ENCODE data around the gene CEP55. TPM values are rescaled to one million over a fixed set of nuclear protein-coding genes. Genes with fewer than 3 reads are reported as not detected.
A peak's percentile ranks its signal among the peaks of the same experiment; 100 is the strongest.

CEP55 gene
- total RNA-seq, 4 donors from 2014 or later: 0.63 to 5.7 TPM; not detected in 2

DNA sequence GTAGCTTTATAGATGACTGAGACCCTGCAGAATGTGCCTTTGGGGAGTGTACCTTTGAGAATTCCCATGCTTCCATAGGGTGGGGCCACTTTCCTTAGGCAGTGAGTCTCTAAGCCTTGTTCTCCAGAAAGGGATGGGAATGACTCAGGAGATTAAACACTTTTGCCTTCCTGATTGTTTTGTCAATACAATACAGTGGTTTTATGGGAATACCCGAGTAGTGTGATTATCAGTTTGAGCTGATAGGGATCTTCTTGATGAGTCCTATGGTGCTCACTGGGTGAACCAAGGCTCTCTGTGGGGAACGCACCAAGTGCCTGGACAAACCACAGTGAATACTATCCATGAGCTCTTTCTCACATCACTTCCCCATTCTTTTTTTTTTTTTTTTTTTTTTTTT is 20.5 kb upstream of the CEP55 start:
- peaks cover 0 to 75% (median 19%) of the 10 kb centered on the region in 4 donors for H3K4me1 ChIP-seq
- H3K9me3 ChIP-seq: no peaks in the 10 kb centered on the region
- DNase-seq (ENCODE audit: low spot score in 2 of 2): no peak
- peaks cover 0 to 4% (median 0%) of the 10 kb centered on the region in 3 donors for H3K36me3 ChIP-seq
- H3K27ac ChIP-seq: peak overlapping the region in 2 of 4 donors; percentile 30 to 42
- TF ChIP-seq, protein P1, sequence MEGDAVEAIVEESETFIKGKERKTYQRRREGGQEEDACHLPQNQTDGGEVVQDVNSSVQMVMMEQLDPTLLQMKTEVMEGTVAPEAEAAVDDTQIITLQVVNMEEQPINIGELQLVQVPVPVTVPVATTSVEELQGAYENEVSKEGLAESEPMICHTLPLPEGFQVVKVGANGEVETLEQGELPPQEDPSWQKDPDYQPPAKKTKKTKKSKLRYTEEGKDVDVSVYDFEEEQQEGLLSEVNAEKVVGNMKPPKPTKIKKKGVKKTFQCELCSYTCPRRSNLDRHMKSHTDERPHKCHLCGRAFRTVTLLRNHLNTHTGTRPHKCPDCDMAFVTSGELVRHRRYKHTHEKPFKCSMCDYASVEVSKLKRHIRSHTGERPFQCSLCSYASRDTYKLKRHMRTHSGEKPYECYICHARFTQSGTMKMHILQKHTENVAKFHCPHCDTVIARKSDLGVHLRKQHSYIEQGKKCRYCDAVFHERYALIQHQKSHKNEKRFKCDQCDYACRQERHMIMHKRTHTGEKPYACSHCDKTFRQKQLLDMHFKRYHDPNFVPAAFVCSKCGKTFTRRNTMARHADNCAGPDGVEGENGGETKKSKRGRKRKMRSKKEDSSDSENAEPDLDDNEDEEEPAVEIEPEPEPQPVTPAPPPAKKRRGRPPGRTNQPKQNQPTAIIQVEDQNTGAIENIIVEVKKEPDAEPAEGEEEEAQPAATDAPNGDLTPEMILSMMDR (IDR thresholded peaks at IDR 0.05): no peak
- TF ChIP-seq POLR2A (IDR thresholded peaks at IDR 0.05) (no peak), EP300 (IDR thresholded peaks at IDR 0.05) (no peak)
- WGBS, 2 donors: 46 to 77% methylated on average over 2 of the region's 2 CpGs
- H3K27me3 ChIP-seq: no peaks in the 10 kb centered on the region
- no peak overlapping the region for H3K4me3 ChIP-seq

- TF ChIP-seq POLR2A (IDR thresholded peaks at IDR 0.05) (no peak), EP300 (IDR thresholded peaks at IDR 0.05) (no peak)
- TF ChIP-seq, protein P1 (IDR thresholded peaks at IDR 0.05): no peak
- peaks cover 0 to 4% (median 0%) of the 10 kb centered on the region in 3 donors for H3K36me3 ChIP-seq
- peaks cover 0 to 70% (median 12%) of the 10 kb centered on the region in 4 donors for H3K4me1 ChIP-seq
- no peak for DNase-seq (ENCODE audit: low spot score in 2 of 2)
- no peaks in the 10 kb centered on the region for H3K27me3 ChIP-seq
- 89% methylated on average over 2 of the region's 2 CpGs for WGBS, 2 donors
- no peak overlapping the region for H3K4me3 ChIP-seq
- peak overlapping the region in 2 of 4 donors; percentile 1 to 42 for H3K27ac ChIP-seq
- no peaks in the 10 kb centered on the region for H3K9me3 ChIP-seq
Observed at GRCh38 chr10:93476756-93477155, 19.7 kb upstream of the CEP55 start.

- H3K36me3 ChIP-seq: peaks cover 0 to 4% (median 0%) of the 10 kb centered on the region in 3 donors
- no peaks in the 10 kb centered on the region for H3K27me3 ChIP-seq
- peaks cover 0 to 53% (median 6%) of the 10 kb centered on the region in 4 donors for H3K4me1 ChIP-seq
- TF ChIP-seq POLR2A (IDR thresholded peaks at IDR 0.05): no peak
- TF ChIP-seq, protein P1 (IDR thresholded peaks at IDR 0.05): no peak
- TF ChIP-seq EP300 (IDR thresholded peaks at IDR 0.05): no peak
- H3K9me3 ChIP-seq: no peaks in the 10 kb centered on the region
- no peak overlapping the region for H3K4me3 ChIP-seq
- WGBS, 2 donors: 83% methylated on average over 6 of the region's 6 CpGs
- no peak overlapping the region for H3K27ac ChIP-seq
- no peak for DNase-seq (ENCODE audit: low spot score in 2 of 2)
Observed at GRCh38 chr10:93478873-93479272, 17.5 kb upstream of the CEP55 start.

GRCh38 chr10:93481637-93482144 is 14.7 kb upstream of the CEP55 start:
- Histone ChIP-seq H3K4me1 (peaks cover 0 to 33% (median 4%) of the 10 kb centered on the region in 4 donors), H3K36me3 (peaks cover 0 to 4% (median 0%) of the 10 kb centered on the region in 3 donors), H3K9me3 (no peaks in the 10 kb centered on the region), H3K27ac (peak overlapping the region; percentile 75 to 96 (median 85)), H3K4me3 (peak overlapping the region; percentile 52 to 69 (median 58)), H3K27me3 (no peaks in the 10 kb centered on the region)
- 14 to 16% methylated on average over 7 of the region's 7 CpGs for WGBS, 2 donors
- TF ChIP-seq EP300 (IDR thresholded peaks at IDR 0.05) (no peak), POLR2A (IDR thresholded peaks at IDR 0.05) (no peak)
- TF ChIP-seq, protein P1 (IDR thresholded peaks at IDR 0.05): no peak
- DNase-seq (ENCODE audit: low spot score in 2 of 2): no peak

DNA sequence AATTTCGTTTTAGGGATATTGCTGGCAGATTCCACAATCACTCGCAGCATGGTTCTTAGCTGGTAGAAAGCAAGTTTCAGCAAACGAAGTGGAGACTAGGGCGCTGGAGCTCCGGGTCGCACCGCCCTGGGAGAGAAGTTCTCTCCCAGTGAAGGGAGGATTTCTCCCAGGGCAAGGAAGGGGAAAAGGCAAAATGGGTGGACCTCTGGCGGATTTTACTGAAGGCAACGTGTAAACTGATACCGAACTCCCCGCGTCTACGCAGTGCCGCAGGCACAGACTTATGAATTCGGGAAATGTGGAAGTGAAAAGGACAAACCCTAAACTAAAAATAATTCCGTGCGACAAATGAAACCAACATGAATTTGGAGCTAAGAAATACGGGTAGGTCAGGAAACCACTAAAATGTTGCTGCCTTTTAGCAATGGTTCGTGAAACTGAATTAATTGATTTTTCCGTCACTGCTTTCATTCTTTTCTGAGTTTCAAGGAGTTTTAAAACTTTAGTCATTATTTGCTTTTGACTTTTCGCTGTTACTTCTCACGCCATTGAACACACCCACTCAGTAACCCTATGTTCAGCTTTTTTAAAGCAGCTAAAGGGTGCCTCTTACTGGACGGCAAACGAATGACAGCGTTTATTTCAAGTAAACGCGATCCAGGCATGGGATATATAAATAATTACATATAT is 14.1 kb upstream of the CEP55 start, which contains the start of gene MYOF:
Gene MYOF (minus strand): TSS at position 190 of the 690 bp plus-strand sequence. CDS start 140 bp downstream, at position 50.
- TF ChIP-seq EP300 (IDR thresholded peaks at IDR 0.05) (peak in 1 of 2 donors; percentile 91), POLR2A (IDR thresholded peaks at IDR 0.05) (peak in 1 of 2 donors; percentile 70)
- TF ChIP-seq, protein P1 (IDR thresholded peaks at IDR 0.05): peak; percentile 57 to 77 (median 61)
- no peaks in the 10 kb centered on the region for H3K27me3 ChIP-seq
- H3K9me3 ChIP-seq: no peaks in the 10 kb centered on the region
- 0 to 1% methylated on average over 27 of the region's 27 CpGs for WGBS, 2 donors
- peaks cover 0 to 30% (median 4%) of the 10 kb centered on the region in 4 donors for H3K4me1 ChIP-seq
- H3K27ac ChIP-seq: peak within 1 kb of the TSS; percentile 75 to 96 (median 85)
- peak; percentile 46 to 74 for DNase-seq (ENCODE audit: low spot score in 2 of 2)
- H3K36me3 ChIP-seq: peaks cover 0 to 4% (median 0%) of the 10 kb centered on the region in 3 donors
- H3K4me3 ChIP-seq: peak within 1 kb of the TSS; percentile 52 to 69 (median 58)
